ENCODE measurements around the gene EZH2.

The EZH2 gene

DNA sequence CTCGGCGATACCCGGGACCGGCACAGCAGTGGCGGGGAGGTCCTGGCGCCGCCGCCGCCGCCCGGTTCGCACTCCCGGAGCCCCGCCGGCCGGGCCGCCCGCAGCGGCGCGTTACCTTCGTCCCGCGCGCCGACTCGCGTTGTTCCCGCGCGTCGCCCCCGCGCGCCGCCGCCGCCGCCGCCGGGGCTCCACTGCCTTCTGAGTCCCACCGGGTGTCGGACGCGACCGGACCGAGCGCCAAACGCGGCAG is at the start of gene EZH2:
Gene EZH2 (minus strand): TSS at position 243 of the 250 bp plus-strand sequence. CDS start 36,993 bp downstream, outside the sequence.
- no peak for DNase-seq

DNA sequence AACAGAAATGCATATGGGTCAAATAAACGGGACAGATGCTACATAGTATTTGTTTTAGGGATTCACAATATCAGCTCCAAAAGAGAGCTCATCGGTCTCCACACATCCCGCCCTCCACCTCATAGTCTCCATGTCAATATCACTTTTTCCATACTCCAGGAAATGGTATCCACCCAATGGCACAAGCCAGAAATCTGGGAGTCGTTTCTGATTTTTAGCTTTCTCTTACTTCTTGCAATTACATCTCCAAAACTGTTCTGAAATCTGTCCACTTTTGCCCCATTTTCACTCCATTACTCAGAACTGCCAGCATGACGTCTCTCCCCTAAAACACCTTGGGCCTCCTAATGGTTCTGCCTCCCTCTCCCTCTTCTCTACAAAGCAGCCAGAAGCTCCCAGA is 47.4 kb upstream of the EZH2 start:
- no peak for DNase-seq

DNA sequence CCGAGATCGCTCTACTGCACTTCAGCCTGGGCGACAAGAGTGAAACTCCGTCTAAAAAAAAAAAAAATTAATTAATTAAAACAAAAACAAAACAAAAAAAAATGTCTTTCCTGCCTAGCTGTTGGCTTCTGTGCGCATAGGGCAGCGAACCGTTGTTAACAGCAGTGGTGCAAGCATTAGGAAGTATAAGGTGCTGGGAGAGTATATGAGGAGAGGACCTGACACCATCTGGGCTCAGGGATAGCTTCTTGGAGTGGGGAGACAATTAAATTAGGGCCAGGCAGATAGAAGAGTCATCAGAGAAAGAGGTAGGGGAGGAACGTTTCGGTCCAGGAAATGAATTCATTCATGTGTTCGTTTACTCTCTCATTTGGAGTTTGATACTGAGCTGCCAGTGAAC is 46.2 kb upstream of the EZH2 start:
- DNase-seq: no peak

DNA sequence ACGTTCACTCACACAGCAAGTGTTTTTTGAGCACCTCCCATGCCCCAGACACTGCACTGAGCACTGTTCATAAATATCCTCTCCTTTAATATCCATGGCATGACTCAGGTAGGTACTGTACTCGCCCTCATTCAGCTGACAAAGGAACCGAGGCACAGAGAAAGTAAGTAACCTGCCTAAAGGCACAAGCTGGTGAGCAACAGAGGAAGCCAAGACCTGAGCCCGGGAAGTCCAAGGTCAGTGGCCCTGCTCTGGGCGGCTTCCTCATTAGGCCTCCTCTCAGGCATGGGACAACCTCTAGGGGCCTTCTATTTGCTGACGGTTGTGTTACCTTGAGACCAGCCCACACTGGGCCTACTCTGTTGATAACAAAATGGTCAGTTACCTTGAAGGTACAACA is 45.1 kb upstream of the EZH2 start:
- no peak for DNase-seq

DNA sequence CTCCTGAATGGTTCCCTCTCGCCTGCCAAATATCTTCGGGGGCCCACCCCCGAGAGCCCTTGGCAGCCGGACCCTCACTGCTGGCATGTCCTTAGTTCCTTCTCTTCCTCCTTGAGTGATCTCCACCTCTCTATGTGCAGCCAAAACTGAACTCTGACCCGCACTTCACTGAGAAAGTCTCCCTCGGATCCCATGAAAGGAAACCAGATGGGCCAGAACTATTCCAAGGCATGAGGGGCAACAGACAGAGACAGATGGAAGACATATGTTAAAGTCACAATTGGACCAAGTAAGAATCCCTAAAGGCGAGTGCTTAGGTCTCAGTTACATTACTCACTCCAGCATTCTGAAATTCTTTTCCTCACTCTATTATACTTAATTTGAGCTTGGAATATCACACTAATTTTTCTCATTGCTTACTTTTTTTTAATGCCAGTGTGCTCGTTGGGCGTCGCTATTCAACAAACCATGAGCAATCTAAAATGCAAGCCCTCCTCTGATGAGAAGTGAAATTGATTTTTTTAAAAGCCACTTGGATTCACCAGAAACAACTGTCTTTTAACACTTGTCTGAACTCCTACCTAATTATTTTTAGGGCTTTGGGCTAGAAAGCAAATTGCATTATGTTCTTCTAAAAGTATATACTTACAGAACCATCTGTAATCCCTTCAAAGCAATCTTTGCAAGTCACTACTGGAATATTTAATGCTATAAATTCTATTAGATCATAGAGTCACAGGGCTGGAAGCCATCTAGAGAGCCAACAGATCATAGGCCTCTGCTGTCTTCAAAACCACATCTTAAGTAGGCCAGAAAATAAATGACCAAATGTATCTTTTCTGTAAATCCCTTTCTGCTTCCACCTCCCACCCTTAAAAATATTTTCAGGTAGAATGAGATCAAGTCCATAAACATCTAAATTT is 43.3 kb upstream of the EZH2 start:
- DNase-seq: no peak

DNA sequence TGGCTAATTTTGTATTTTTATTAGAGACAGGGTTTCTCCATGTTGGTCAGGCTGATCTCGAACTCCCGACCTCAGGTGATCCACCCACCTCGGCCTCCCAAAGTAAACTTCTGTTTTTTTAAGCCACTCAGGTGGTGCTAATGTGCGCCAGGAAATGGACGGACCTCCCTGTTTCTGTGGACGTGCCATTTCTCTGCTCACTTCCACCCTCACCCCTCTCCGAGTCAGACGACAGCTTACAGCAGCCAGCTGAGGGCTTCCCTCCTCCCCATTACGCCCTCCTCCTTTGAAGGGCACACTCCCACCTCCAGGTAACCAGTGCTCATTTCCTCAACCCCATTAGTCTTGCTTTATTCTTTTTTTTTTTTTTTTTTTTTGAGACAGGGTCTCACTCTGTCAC is 41.7 kb upstream of the EZH2 start:
- DNase-seq: no peak

DNA sequence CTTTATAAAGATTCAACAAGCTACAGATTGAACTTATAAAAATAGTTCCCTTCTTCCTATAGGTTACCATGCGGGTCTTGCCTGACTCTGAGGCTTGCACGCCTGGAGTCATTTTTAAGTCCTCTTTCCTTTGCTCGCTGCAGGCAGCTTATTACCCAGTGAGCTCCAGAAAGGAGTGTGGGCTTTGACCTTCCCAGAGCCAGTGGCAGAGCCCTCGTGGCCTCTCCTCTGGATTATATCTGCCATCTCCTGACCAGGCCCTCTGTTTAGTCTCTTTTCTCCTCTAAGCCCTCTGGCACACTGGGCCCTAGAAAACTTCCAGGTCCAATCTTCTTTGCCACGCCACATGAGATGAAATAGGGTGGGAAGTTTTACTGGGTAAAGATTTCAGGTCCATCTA is 39.9 kb upstream of the EZH2 start:
- no peak for DNase-seq

DNA sequence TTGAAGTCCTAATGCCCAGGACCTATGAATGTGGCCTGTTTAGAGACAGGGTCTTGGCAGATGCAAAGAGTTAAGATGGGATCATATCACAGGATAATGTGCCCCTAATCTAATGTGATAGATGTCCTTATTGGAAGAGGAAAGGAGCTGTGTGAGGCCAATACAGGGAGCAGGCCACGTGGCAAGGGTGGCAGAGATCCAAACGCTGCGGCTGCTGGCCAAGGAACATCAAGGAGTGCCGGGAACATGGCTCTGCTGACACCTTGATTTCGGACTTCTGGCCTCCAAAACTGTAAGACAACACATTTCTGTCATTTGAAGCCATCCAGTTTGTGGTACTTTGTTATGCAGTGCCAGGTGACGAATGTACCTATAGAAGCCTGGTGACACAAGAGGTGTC is 37.7 kb upstream of the EZH2 start:
- DNase-seq: no peak

DNA sequence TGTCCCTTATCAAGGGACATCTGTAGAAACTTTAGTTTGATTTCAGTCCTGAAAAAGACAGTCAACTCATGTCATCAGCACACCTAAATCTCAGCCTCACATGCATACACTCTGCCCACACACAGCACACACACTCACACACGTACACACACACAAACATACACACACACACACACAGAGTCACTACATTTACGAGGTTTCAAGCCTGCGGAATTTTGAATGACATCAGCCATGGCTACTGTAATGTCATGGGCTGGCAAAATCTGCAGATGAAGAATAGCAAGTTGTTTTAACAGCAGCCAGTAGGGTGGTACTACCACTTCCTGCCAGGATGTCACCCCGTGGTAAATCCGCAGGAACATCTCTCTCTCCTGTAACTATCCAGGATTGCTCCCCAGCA is 37.1 kb upstream of the EZH2 start:
- DNase-seq: no peak

DNA sequence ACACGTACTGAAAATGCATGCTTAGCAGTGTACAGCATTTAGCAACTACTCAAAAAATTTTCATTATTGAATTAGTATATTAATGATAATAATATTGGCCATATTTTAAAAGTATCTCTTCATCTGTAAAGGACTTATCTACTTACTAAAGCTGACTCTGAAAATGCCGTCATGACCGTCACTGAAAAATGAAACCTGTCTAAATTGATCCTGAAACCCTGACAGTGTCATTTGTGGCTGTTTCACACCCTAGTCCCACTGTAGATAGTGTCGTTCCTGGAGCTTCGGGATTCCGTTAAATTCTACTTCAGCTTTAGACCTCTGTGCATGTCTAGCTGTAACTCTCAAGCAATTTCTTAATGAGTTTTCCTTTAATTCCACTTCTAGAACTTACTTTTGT is 35.8 kb upstream of the EZH2 start:
- DNase-seq: no peak

DNA sequence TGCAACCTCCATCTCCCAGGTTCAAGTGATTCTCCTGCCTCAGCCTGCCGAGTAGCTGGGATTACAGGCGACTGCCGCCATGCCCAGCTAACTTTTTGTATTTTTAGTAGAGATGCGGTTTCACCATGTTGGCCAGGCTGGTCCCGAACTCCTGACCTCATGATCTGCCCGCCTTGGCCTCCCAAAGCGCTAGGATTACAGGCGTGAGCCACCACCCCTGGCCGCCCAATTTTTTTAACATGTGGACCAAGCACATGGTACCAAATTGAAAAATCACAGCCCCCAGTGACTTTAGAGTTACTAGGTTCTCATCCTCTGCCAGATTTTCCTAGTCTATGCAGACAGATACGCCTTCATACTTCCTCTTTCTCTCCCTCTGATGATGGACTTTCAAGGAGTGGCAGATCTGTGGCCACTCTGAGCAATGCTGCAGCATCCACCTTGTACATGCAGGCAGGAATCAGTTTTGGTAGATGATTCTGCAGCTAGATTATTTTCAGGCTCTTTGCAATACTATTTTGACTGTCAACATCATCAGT is 34.0 kb upstream of the EZH2 start:
- DNase-seq: no peak

DNA sequence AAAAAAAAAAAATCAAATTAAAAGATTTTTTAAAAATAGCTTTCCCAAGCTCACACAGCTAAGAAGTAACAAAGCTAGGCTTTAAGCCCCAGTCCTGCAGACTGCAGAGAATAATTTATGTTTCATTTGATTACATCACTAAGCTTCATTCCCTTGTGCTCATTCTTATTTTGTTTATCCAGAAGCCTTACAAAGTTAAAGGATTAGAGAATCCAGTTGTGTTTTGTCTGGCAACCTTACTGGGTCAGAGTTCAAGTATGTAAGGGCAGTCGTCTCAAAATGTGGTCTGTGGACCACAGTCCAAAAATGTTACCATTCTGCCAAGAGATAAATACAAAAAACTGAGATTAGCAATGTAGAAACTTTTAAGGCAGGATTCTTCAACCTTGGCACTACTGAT is 32.1 kb upstream of the EZH2 start:
- DNase-seq: no peak

DNA sequence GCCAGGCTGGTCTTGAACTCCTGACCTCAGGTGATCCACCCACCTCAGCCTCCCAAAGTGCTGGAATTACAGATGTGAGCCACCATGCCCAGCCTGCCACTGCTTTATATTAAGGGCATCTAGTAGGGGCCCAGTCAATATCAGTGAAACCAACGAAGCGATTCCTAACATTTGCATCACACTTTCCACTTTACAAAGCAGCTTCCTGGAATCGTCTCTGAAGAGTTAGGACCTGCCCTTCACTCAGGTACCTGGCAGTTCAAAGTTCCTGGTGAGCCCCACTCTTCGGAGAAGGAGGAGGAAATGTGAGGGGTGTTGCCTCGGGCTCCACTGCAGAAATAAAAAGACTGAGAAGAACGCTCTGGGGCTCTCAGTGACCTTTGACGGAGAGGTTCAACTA is 31.1 kb upstream of the EZH2 start:
- DNase-seq: no peak

DNA sequence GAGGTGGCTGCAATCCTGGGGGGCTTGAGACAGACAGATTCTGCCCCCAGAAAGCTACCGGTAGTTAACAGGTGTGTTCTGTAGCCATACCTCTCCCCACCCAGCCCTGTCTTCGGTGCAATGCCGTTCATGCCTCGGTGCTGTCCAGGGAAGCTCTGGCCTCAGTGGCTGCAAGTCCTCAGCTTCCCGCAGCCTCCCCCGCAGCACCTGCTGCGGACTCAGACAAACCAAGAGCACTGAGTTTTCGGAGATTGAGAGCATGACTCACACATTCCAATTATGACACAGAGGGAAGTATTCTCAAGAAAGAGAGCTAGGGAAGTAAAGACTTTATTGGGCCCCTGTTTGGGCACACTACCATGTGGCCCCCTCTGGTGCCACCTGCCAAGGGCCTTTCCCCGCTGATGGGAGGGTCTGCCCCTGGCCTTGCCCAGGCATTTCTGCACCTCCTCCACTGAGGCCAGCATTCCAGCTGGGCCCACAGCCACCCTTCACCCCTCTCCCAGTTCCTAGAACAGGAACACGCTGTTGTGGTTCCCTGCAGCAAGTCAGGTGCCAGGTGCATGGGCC is 30.2 kb upstream of the EZH2 start:
- no peak for DNase-seq

DNA sequence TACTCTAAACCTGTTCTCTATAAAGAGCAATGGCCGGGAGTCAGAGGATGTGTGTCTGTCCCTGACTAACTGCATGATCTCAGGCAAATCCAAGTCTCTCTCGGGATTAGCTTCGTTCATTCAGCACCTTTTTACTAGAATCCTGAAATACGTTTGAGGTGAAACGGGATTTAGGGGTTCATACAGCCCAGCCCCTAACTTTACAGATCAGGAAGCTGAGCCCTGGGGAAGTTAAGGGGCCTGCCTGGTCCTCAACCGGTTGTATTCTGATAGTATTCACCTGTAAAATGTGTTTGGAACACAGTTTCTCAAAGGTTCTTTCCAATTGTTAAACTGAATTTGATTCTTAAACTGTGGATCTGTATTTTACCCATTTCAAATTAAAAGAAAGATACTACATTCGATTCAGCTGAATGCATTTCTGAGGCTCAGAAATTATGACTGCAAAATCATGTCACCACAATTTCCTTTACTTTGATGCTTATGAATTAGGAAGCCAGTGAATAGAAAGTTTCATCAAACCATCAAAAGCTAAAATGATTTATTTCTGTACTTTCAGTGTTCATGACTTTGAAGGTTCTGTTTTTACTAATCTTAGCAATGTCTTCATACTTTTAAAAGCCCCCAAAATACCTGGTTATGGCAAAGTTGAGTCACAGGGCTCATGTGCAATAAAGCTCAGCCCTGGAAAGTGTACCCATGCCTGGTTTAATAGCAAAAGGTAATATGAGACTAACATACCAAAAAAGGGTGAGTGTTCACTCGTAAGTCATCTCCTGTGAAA is 28.9 kb upstream of the EZH2 start:
- peak; percentile 48 for DNase-seq

DNA sequence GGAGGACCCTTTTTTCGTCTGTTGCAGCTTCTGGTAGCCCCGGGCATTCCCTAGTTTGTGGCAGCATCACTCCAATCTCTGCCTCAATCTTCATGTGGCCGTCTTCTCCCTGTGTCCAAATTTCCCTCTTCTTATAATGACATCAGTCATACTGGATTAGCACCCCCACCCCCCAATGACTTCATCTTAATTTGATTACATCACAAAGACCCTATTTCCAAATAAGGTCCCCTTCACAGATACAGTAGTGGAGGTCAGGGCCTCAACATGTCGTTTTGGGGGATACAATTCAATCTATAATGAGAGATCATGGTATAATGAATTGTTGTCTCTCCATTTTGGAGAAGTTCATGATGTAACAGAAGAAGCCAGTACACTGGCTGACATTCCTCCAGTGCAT is 28.1 kb upstream of the EZH2 start:
- no peak for DNase-seq

DNA sequence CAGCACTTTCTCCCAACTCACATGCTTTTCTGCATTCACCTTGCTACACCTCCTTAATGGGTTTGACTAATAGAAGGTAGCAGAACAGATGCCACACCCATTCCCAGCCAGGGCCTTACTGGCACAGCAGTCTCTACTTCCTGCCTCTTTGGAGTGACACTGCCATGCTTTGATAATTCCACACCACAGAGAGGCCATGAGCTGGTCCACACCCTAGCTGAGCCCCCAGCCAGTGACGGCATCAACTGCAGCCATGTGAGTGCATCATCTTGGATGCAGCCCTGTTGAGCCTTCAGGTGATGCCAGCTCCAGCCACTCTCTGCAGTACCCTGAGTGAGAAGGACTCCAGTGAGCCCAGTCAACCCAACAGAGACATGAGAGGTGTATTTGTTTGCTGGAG is 27.5 kb upstream of the EZH2 start:
- DNase-seq: no peak

DNA sequence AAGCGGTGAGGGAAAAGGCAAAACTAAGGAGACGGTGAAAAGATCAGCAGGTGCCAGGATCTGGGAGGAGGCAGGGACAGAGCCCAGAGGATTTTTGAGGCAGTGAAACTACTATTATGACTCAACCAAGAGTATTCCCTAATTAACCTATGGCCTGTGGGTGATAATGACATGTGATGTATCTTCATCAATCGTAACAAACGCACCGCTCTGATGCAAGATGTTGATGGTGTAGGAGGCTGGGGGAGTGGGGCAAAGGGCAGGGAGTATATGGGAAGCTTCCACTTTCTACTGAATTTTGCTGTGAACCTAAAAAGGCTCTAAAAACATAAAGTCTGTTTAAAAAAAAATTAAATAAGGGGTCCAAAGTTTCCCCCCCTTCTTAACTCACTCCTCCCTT is 25.5 kb upstream of the EZH2 start:
- DNase-seq: no peak

DNA sequence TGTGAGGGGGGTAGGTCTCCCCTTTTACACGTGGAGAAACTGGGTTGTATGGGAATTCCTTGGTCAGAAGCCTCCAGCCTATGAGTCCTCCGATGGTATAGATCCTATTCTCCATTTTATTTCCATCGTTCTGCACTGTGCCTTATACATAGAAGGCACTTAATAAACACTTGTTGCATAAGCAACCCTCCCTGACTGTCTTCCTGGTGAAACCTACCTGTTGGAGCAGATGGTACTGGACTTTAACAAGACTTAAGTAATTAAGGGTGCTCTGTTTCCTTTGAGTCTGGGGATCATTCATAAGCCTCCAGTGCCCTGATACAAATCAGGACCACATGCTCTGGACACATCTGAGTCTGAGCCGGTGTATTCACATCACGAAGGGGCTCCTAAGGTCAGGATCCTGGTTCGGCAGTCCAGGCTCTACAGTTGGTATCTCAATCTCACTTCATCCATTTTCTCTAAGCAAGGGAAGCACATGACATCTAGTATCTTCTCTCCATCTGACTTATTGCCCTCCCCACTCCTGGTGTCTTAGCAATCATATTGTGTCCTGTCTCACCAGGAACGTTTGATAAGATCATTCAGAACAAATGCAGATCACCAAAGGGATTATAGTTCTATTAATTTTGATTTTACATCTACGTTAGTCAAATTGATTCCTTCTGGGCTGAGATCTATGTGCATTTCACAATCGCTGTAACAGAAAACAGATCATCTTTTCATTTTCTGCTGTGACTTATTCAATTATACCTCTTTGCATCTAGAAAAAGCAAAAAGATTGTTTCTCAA is 22.8 kb upstream of the EZH2 start:
- DNase-seq: no peak

DNA sequence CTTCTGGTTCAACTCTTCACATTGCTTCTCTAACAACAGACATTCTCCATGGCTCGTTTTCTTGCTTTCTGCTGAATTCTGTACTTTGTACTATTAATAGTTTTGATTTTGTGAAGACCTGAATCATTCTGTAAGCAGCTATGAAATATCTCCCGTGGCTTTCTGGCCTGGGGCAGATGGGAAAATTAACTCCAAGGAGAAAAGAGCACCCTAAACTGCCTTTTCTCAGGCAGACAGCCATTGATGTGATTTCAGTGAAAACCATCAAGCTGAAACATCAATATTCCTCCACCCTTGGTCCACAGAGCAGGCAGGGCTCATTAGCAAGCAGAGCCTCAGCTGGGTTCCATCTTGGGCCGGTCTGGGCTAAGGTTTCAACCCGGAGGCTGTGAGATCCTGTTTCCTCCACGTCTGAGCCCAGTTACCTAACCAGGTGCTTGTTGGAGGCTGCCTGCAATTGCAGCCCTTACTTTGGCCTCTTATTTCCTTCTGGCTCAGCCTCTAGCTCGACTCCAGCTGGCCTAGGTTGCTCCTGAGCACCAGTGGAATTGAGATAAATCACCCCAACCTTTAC is 21.1 kb upstream of the EZH2 start:
- no peak for DNase-seq

DNA sequence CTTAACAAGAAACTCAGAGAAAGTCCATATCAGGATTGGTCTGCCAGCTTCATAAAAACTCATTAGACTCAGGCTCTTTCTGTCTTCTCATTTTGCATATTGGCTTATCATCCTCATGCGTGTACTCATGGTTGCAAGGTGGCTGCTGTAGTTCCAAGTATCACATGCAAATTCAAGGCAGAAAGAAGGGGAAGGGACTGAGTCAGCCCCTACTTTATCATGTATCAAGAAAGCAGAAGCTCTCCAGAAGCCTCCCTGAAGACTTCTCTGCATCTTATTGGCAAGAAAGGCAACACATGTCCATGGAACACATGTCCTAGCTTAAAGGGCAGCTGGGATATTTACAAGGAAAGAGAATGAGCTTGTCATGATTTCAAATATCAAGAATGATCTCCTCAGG is 19.4 kb upstream of the EZH2 start:
- DNase-seq: no peak

DNA sequence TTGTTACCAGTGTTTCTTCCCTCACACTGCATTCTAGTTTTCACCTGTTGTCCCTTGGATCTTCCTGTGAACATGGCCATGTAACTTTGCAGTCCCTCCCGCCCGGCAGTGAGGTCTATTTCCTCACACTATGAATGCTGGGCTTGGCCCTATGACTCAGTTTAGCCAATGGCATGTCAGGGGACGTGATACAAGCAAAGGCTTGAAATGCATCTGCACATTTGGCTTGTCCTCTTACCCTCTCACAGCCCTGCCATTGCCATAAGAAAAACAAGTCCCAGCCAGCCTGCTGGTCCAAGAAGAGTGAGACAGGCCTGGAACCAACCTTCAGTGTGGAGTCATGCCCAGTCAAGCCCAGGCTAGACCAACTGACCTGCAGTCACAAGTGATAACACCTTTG is 17.1 kb upstream of the EZH2 start:
- no peak for DNase-seq
